ENCODE data around the gene CTTNBP2NL. TPM values are rescaled to one million over a fixed set of nuclear protein-coding genes. Genes with fewer than 3 reads are reported as not detected.

The CTTNBP2NL gene
- polyA plus RNA-seq, 1 experiment = 17.2 TPM

GRCh38 chr1:112439592-112439991 is 43.6 kb downstream of the CTTNBP2NL start:
- H3K4me3 ChIP-seq (ENCODE audit: low read depth, low read length) = no peak overlapping the region
- no peaks in the 10 kb centered on the region for H3K36me3 ChIP-seq (ENCODE audit: control insufficient read depth, insufficient read depth, low read length)
- ChIA-PET POLR2A (interaction anchor here (0.6 kb wide), 1 partner anchor 185 kb away, joined by 15 read pairs; no protein-coding TSS in a partner anchor), CTCF (interaction anchor here (0.9 kb wide), 1 partner anchor 50 kb away, joined by 3 read pairs; no protein-coding TSS in a partner anchor)
- no peak for DNase-seq (ENCODE audit: low read depth)
- TF ChIP-seq, protein P1, sequence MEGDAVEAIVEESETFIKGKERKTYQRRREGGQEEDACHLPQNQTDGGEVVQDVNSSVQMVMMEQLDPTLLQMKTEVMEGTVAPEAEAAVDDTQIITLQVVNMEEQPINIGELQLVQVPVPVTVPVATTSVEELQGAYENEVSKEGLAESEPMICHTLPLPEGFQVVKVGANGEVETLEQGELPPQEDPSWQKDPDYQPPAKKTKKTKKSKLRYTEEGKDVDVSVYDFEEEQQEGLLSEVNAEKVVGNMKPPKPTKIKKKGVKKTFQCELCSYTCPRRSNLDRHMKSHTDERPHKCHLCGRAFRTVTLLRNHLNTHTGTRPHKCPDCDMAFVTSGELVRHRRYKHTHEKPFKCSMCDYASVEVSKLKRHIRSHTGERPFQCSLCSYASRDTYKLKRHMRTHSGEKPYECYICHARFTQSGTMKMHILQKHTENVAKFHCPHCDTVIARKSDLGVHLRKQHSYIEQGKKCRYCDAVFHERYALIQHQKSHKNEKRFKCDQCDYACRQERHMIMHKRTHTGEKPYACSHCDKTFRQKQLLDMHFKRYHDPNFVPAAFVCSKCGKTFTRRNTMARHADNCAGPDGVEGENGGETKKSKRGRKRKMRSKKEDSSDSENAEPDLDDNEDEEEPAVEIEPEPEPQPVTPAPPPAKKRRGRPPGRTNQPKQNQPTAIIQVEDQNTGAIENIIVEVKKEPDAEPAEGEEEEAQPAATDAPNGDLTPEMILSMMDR (IDR thresholded peaks at IDR 0.05; ENCODE audit: insufficient read depth, low read depth, low read length) = no peak
- H3K27me3 ChIP-seq (ENCODE audit: control insufficient read depth, insufficient read depth, low read length) = no peaks in the 10 kb centered on the region

DNA sequence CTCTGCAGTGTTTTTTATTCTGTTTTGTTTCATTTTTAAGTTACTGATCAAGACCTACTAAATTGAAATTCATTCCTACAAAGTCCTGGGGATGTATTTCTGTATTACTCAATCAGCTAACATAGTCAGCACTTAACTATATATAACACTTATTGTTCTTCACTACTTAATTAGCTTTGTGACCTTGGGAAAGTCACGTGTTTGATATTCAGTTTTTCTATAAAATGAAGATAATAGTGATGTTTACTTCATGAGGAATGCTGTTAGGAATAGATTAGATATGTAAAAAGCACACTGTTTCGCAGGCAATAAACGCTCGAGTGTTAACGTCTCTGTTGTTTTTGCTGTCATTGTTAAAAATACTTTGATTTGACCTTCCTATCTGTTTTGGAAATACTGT is 44.6 kb downstream of the CTTNBP2NL start:
- no peak for DNase-seq (ENCODE audit: low read depth)
- ChIA-PET CTCF (no interaction called here), POLR2A (no interaction called here)
- Histone ChIP-seq H3K4me3 (ENCODE audit: low read depth, low read length) (no peak overlapping the region), H3K27me3 (ENCODE audit: control insufficient read depth, insufficient read depth, low read length) (no peaks in the 10 kb centered on the region), H3K36me3 (ENCODE audit: control insufficient read depth, insufficient read depth, low read length) (no peaks in the 10 kb centered on the region)
- TF ChIP-seq, protein P1 (IDR thresholded peaks at IDR 0.05; ENCODE audit: insufficient read depth, low read depth, low read length) = no peak

DNA sequence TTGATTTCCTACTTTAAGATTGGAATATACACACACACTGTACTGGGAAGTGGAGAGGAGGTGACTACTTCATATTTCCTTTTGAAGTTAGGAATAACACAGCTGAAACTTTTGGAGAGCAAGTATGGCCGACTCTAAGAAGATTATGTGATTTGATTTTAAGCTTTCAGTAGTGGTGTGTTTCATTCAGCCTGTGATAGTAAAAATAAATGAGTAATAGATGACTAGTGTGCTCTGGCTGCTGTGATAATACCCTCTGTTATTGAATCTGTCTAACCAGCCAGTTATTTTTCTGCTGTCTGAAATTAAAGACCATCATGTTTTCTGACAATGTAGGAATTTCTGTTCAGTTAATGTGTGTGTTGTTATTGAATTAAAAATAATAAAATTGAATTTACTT is 48.3 kb downstream of the CTTNBP2NL start:
- no peaks in the 10 kb centered on the region for H3K27me3 ChIP-seq (ENCODE audit: control insufficient read depth, insufficient read depth, low read length)
- DNase-seq (ENCODE audit: low read depth) = peak; percentile 19
- ChIA-PET POLR2A (no interaction called here), CTCF (interaction anchor here (0.7 to 4.4 kb wide), 2 partner anchors 22 to 142 kb away, joined by 3 to 18 read pairs; no protein-coding TSS in a partner anchor)
- peaks cover 1% of the 10 kb centered on the region; the same call in 1 of the 2 replicates for H3K36me3 ChIP-seq (ENCODE audit: control insufficient read depth, insufficient read depth, low read length)
- TF ChIP-seq, protein P1 (IDR thresholded peaks at IDR 0.05; ENCODE audit: insufficient read depth, low read depth, low read length) = no peak
- no peak overlapping the region for H3K4me3 ChIP-seq (ENCODE audit: low read depth, low read length)

- Histone ChIP-seq H3K27me3 (ENCODE audit: control insufficient read depth, insufficient read depth, low read length) (no peaks in the 10 kb centered on the region), H3K4me3 (ENCODE audit: low read depth, low read length) (no peak overlapping the region), H3K36me3 (ENCODE audit: control insufficient read depth, insufficient read depth, low read length) (peaks cover 1% of the 10 kb centered on the region; the same call in 1 of the 2 replicates)
- POLR2A ChIA-PET = interaction anchor here (0.8 kb wide), 1 partner anchor 51 kb away, joined by 7 read pairs; no protein-coding TSS in a partner anchor
- TF ChIP-seq, protein P1 (IDR thresholded peaks at IDR 0.05; ENCODE audit: insufficient read depth, low read depth, low read length) = no peak
- DNase-seq (ENCODE audit: low read depth) = no peak
- CTCF ChIA-PET = interaction anchor here (0.8 to 4.4 kb wide), 2 partner anchors 20 to 162 kb away, joined by 4 to 18 read pairs; no protein-coding TSS in a partner anchor
These were observed 49.6 kb downstream of the CTTNBP2NL start for GRCh38 chr1:112445596-112445995.

GRCh38 chr1:112446411-112446810 is 50.4 kb downstream of the CTTNBP2NL start:
- CTCF ChIA-PET = interaction anchor here (0.6 to 4.4 kb wide), 5 partner anchors 10 to 172 kb away, joined by 3 to 18 read pairs (median 3); no protein-coding TSS in a partner anchor

More at GRCh38 chr1:112446411-112446810, 50.4 kb downstream of the CTTNBP2NL start:
- no peaks in the 10 kb centered on the region for H3K27me3 ChIP-seq (ENCODE audit: control insufficient read depth, insufficient read depth, low read length)
- H3K4me3 ChIP-seq (ENCODE audit: low read depth, low read length) = no peak overlapping the region
- TF ChIP-seq, protein P1 (IDR thresholded peaks at IDR 0.05; ENCODE audit: insufficient read depth, low read depth, low read length) = no peak
- DNase-seq (ENCODE audit: low read depth) = no peak
- H3K36me3 ChIP-seq (ENCODE audit: control insufficient read depth, insufficient read depth, low read length) = peaks cover 1% of the 10 kb centered on the region; the same call in 1 of the 2 replicates
- POLR2A ChIA-PET = interaction anchor here (0.6 to 0.7 kb wide), 2 partner anchors 11 to 46 kb away, joined by 3 to 4 read pairs; no protein-coding TSS in a partner anchor

Data from BJ (cell line).